ENCODE data around the gene HHIPL1. TPM values are rescaled to one million over a fixed set of nuclear protein-coding genes. Genes with fewer than 3 reads are reported as not detected.

Gene HHIPL1
- total RNA-seq, 1 experiment from 2014 or later, result 2.1 TPM

GRCh38 chr14:99728231-99728920 is 83.4 kb downstream of the HHIPL1 start:
- Histone ChIP-seq H3K4me3 (ENCODE audit: low read depth in 2 of 2, low read length in 2 of 2) (no peak overlapping the region), H3K27me3 (ENCODE audit: control insufficient read depth, insufficient read depth, low read length) (no peaks in the 10 kb centered on the region), H3K9me3 (ENCODE audit: control insufficient read depth, insufficient read depth, low read depth, low read length) (no peaks in the 10 kb centered on the region), H3K36me3 (ENCODE audit: control insufficient read depth, insufficient read depth, low read length) (no peaks in the 10 kb centered on the region), H3K27ac (ENCODE audit: low read length) (no peak overlapping the region), H3K4me1 (ENCODE audit: control insufficient read depth, insufficient read depth, low read length) (peaks cover 12% of the 10 kb centered on the region)
- in situ Hi-C loops (cut with HindIII; ENCODE audit: low pct_unique_long_range_greater_than_20kb, low sequenced_read_pairs) (no loop called here), intact Hi-C loops (cut with micrococcal nuclease; ENCODE audit: unreplicated experiment) (no loop called here)
- TF ChIP-seq REST (IDR thresholded peaks at IDR 0.05; ENCODE audit: insufficient read depth in 1 of 2, low read depth in 2 of 2, low read length in 1 of 2) (no peak), CTCF (IDR thresholded peaks at IDR 0.05) (no peak), SIN3A (IDR thresholded peaks at IDR 0.05; ENCODE audit: borderline replicate concordance, insufficient read depth, low read depth, low read length) (no peak), TCF7L2 (IDR thresholded peaks at IDR 0.05; ENCODE audit: low read depth, low read length) (no peak), POLR2AphosphoS5 (IDR thresholded peaks at IDR 0.05; ENCODE audit: low read depth, low read length) (no peak)
- no peak for DNase-seq (ENCODE audit: low read depth, low spot score)
- no TSS peak for BruUV-seq (replicated peaks)
- ChIA-PET CTCF (no interaction called here), POLR2A (interaction anchor here (0.5 kb wide), 1 partner anchor 371 kb away, joined by 8 read pairs; no protein-coding TSS in a partner anchor)
- ATAC-seq, result no peak

GRCh38 chr14:99728981-99729451 is 84.1 kb downstream of the HHIPL1 start:
- intact Hi-C loops (cut with micrococcal nuclease; ENCODE audit: unreplicated experiment), result no loop called here
- no peaks in the 10 kb centered on the region for H3K36me3 ChIP-seq (ENCODE audit: control insufficient read depth, insufficient read depth, low read length)
- CTCF ChIA-PET, result no interaction called here
- ATAC-seq (no peak), DNase-seq (ENCODE audit: low read depth, low spot score) (no peak)
- no peak overlapping the region for H3K4me3 ChIP-seq (ENCODE audit: low read depth in 2 of 2, low read length in 2 of 2)
- in situ Hi-C loops (cut with HindIII; ENCODE audit: low pct_unique_long_range_greater_than_20kb, low sequenced_read_pairs), result no loop called here
- H3K27ac ChIP-seq (ENCODE audit: low read length), result no peak overlapping the region
- peaks cover 12% of the 10 kb centered on the region for H3K4me1 ChIP-seq (ENCODE audit: control insufficient read depth, insufficient read depth, low read length)
- BruUV-seq (replicated peaks), result no TSS peak
- TF ChIP-seq SIN3A (IDR thresholded peaks at IDR 0.05; ENCODE audit: borderline replicate concordance, insufficient read depth, low read depth, low read length) (no peak), CTCF (IDR thresholded peaks at IDR 0.05) (no peak), POLR2AphosphoS5 (IDR thresholded peaks at IDR 0.05; ENCODE audit: low read depth, low read length) (no peak), TCF7L2 (IDR thresholded peaks at IDR 0.05; ENCODE audit: low read depth, low read length) (no peak), REST (IDR thresholded peaks at IDR 0.05; ENCODE audit: insufficient read depth in 1 of 2, low read depth in 2 of 2, low read length in 1 of 2) (no peak)
- no peaks in the 10 kb centered on the region for H3K9me3 ChIP-seq (ENCODE audit: control insufficient read depth, insufficient read depth, low read depth, low read length)
- no peaks in the 10 kb centered on the region for H3K27me3 ChIP-seq (ENCODE audit: control insufficient read depth, insufficient read depth, low read length)
- POLR2A ChIA-PET, result no interaction called here
